Hematopoietic multipotent progenitor cell (in vitro differentiated cells): ENCODE data around the gene SETDB2. TPM values are rescaled to one million over a fixed set of nuclear protein-coding genes. Genes with fewer than 3 reads are reported as not detected.
A peak's percentile ranks its signal among the peaks of the same experiment; 100 is the strongest.

Source experiments
- DNase-seq, 3 donors: peaks; one replicate each; pipeline ENCODE4 v3.0.0-alpha.2; 2011 to 2015; ENCODE audit warnings: low read depth in 2 of 3, low spot score in 2 of 3
- total RNA-seq: library from RNA; depleted of rRNA; stranded (reverse); fragments of >200 nt; gene quantifications from one replicate; pipeline ENCODE4 v1.2.3, GENCODE V29; 2012

The SETDB2 gene
- total RNA-seq, 1 donor = 10.0 TPM

- DNase-seq = no peak
These were observed 15.9 kb upstream of the SETDB2 start for GRCh38 chr13:49428041-49428763.

- no peak for DNase-seq
These were observed 15.0 kb upstream of the SETDB2 start for GRCh38 chr13:49429121-49429520.

GRCh38 chr13:49435992-49436391, 8.1 kb upstream of the SETDB2 start:
- no peak for DNase-seq

GRCh38 chr13:49436890-49437289, 7.2 kb upstream of the SETDB2 start:
- peak in 2 of 3 donors; percentile 38 to 72 for DNase-seq

GRCh38 chr13:49437705-49438104, 6.4 kb upstream of the SETDB2 start:
- DNase-seq = no peak

GRCh38 chr13:49439609-49440008, 4.5 kb upstream of the SETDB2 start:
- no peak for DNase-seq

GRCh38 chr13:49441312-49441711, 2.8 kb upstream of the SETDB2 start:
- DNase-seq = no peak

- DNase-seq = no peak
These were observed 2.2 kb upstream of the SETDB2 start for GRCh38 chr13:49441846-49442245.

GRCh38 chr13:49443357-49443703, 744 bp upstream of the SETDB2 start:
- DNase-seq = peak in 1 of 3 donors; percentile 68

GRCh38 chr13:49444524-49445395, 686 bp downstream of the SETDB2 start:
- DNase-seq = peak; percentile 37 to 78 (median 75)

- no peak for DNase-seq
These were observed 2.4 kb downstream of the SETDB2 start for GRCh38 chr13:49446473-49446872.

GRCh38 chr13:49448753-49449152, 4.7 kb downstream of the SETDB2 start:
- DNase-seq = no peak

- peak in 2 of 3 donors; percentile 22 to 69 for DNase-seq
These were observed 6.2 kb downstream of the SETDB2 start for GRCh38 chr13:49450105-49450819.

- DNase-seq = no peak
These were observed 8.8 kb downstream of the SETDB2 start for GRCh38 chr13:49452725-49453457.

GRCh38 chr13:49453465-49453864, 9.4 kb downstream of the SETDB2 start:
- DNase-seq = no peak

- no peak for DNase-seq
These were observed 10.4 kb downstream of the SETDB2 start for GRCh38 chr13:49454388-49455006.

GRCh38 chr13:49455007-49455398, 10.9 kb downstream of the SETDB2 start:
- no peak for DNase-seq

GRCh38 chr13:49456156-49456555, 12.1 kb downstream of the SETDB2 start:
- DNase-seq = no peak

GRCh38 chr13:49457221-49457620, 13.1 kb downstream of the SETDB2 start:
- no peak for DNase-seq

GRCh38 chr13:49459580-49459979, 15.5 kb downstream of the SETDB2 start:
- DNase-seq = no peak
